HFFc6 (cell line): ENCODE measurements around the gene ZNF628. TPM values are rescaled to one million over a fixed set of nuclear protein-coding genes. Genes with fewer than 3 reads are reported as not detected.
A peak's percentile ranks its signal among the peaks of the same experiment; 100 is the strongest.

ENCODE experiments used
- DNase-seq: peaks from one replicate; pipeline ENCODE4 v3.0.0-alpha.2; 2018
- H3K27ac Mint-ChIP-seq: 2 replicates; pipeline ENCODE4 v1.8.0; 2020; ENCODE audit warnings: mild to moderate bottlenecking, mixed read lengths
- H3K27me3 Mint-ChIP-seq: 2 replicates; pipeline ENCODE4 v1.8.0; 2021; ENCODE audit warnings: mild to moderate bottlenecking, moderate library complexity, mixed read lengths; ENCODE audit not compliant: insufficient read depth
- H3K36me3 Mint-ChIP-seq: 2 replicates; pipeline ENCODE4 v1.8.0; 2021; ENCODE audit warnings: low read depth, mixed read lengths
- H3K4me1 Mint-ChIP-seq: 2 replicates; pipeline ENCODE4 v1.8.0; 2020; ENCODE audit warnings: low read depth, mixed read lengths
- H3K4me3 Mint-ChIP-seq: 2 replicates; pipeline ENCODE4 v1.8.0; 2020; ENCODE audit warnings: mild to moderate bottlenecking, moderate library complexity, mixed read lengths
- H3K9me3 Mint-ChIP-seq: 2 replicates; pipeline ENCODE4 v1.8.0; 2020; ENCODE audit warnings: mild to moderate bottlenecking, mixed read lengths
- CTCF ChIP-seq: fragments of 200-600 bp; sonication (generic); IDR thresholded peaks from 2 replicates; pipeline ENCODE4 v1.5.0; 2021; ENCODE audit warnings: antibody characterized with exemption, mild to moderate bottlenecking
- total RNA-seq, 6 experiments: library from RNA; stranded (reverse); fragmentation: NEBNext Ultra II Directional; extraction: Animal tissue kit (Norgen Biotek cat#: 25700); gene quantifications; 2 replicates in 1 of 6; 3 replicates in 5 of 6; pipeline ENCODE4 v1.2.3, GENCODE V29; 2021

The ZNF628 gene
- total RNA-seq, 6 experiments from 2014 or later = 8.6 to 11.3 (median 9.5) TPM

- H3K4me3 Mint-ChIP-seq = no peak within 1 kb of the TSS
- H3K27ac Mint-ChIP-seq = no peak within 1 kb of the TSS
- H3K27me3 Mint-ChIP-seq = no peaks in the 10 kb centered on the region; the same call in 1 of the 2 replicates
- no peaks in the 10 kb centered on the region for H3K36me3 Mint-ChIP-seq
- peaks cover 51% of the 10 kb centered on the region for H3K4me1 Mint-ChIP-seq
- DNase-seq = no peak
- no peaks in the 10 kb centered on the region for H3K9me3 Mint-ChIP-seq
- TF ChIP-seq CTCF = no peak
These were observed 11.8 kb upstream of the ZNF628 start, which contains the start of gene C19orf85 for GRCh38 chr19:55464662-55465054. C19orf85 (minus strand) TSS chr19:55464751; CDS start chr19:55464554, 197 bp downstream.

GRCh38 chr19:55465460-55466240, 10.8 kb upstream of the ZNF628 start:
- Mint-ChIP-seq H3K27ac (no peak overlapping the region), H3K4me3 (no peak overlapping the region), H3K27me3 (no peaks in the 10 kb centered on the region; the same call in 1 of the 2 replicates), H3K4me1 (peaks cover 41% of the 10 kb centered on the region), H3K9me3 (no peaks in the 10 kb centered on the region), H3K36me3 (no peaks in the 10 kb centered on the region)
- TF ChIP-seq CTCF = no peak
- DNase-seq = no peak

DNA sequence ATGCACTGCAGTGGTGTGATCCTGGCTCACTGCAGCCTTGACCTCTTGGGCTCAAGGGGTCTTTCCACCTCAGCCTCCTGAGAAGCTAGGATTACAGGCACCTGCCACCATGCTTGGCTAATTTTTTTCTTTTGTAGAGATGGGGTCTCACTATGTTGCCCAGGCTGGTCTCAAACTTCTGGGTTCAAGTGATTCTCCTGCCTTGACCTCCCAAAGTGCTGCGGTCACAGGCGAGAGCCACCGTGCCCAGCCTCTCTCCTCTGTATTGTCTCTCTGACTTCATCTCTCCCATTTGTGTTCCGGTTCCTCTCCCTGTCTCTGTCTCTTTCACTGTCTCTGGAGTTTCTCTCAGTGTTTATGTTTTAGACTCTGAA, 10.2 kb upstream of the ZNF628 start:
- Mint-ChIP-seq H3K27ac (no peak overlapping the region; the same call in 1 of the 2 replicates), H3K36me3 (no peaks in the 10 kb centered on the region), H3K27me3 (no peaks in the 10 kb centered on the region; the same call in 1 of the 2 replicates), H3K4me1 (peaks cover 37% of the 10 kb centered on the region), H3K9me3 (no peaks in the 10 kb centered on the region), H3K4me3 (no peak overlapping the region)
- no peak for DNase-seq
- no peak for TF ChIP-seq CTCF

GRCh38 chr19:55467236-55468053, 9.0 kb upstream of the ZNF628 start:
- H3K27ac Mint-ChIP-seq = peak overlapping the region; percentile 44
- peak overlapping the region; percentile 34; the same call in 1 of the 2 replicates for H3K4me3 Mint-ChIP-seq
- peak; percentile 100 for TF ChIP-seq CTCF

GRCh38 chr19:55468054-55468393, 8.4 kb upstream of the ZNF628 start:
- Mint-ChIP-seq H3K4me3 (peak overlapping the region; percentile 34; the same call in 1 of the 2 replicates), H3K27ac (peak overlapping the region; percentile 30; the same call in 1 of the 2 replicates), H3K9me3 (no peaks in the 10 kb centered on the region), H3K36me3 (no peaks in the 10 kb centered on the region), H3K27me3 (no peaks in the 10 kb centered on the region; the same call in 1 of the 2 replicates), H3K4me1 (peaks cover 25% of the 10 kb centered on the region)
- DNase-seq = no peak
- TF ChIP-seq CTCF = no peak; the same call in none of the 2 replicates

More at GRCh38 chr19:55467236-55468053, 9.0 kb upstream of the ZNF628 start:
- H3K36me3 Mint-ChIP-seq = no peaks in the 10 kb centered on the region
- no peaks in the 10 kb centered on the region; the same call in 1 of the 2 replicates for H3K27me3 Mint-ChIP-seq
- DNase-seq = peak; percentile 53
- no peaks in the 10 kb centered on the region for H3K9me3 Mint-ChIP-seq
- H3K4me1 Mint-ChIP-seq = peaks cover 30% of the 10 kb centered on the region
